ENCODE results near the gene GRIN3B. TPM values are rescaled to one million over a fixed set of nuclear protein-coding genes. Genes with fewer than 3 reads are reported as not detected.

Gene GRIN3B
- total and polyA plus RNA-seq, 2 donors (not counting 1 experiment from before 2014, with no cell fraction given) = 0.10 to 0.42 TPM

- Mint-ChIP-seq H3K9me3 (ENCODE audit: insufficient read depth) (no peaks in the 10 kb centered on the region), H3K27me3 (peaks cover 6% of the 10 kb centered on the region), H3K4me3 (no peak overlapping the region), H3K27ac (no peak overlapping the region), H3K4me1 (peaks cover 6% of the 10 kb centered on the region)
- Histone ChIP-seq H3K27me3 (replicated peaks in 1 of 4; ENCODE audit: control extremely low read depth in 1 of 4, control insufficient read depth in 3 of 4, insufficient read depth in 4 of 4, low read length in 3 of 4) (peaks cover 0 to 21% (median 9%) of the 10 kb centered on the region in 4 experiments), H3K36me3 (replicated peaks in 1 of 2; ENCODE audit: control extremely low read depth in 1 of 2, control insufficient read depth in 1 of 2, extremely low read depth in 1 of 2, insufficient read depth in 2 of 2, low read length in 1 of 2) (peaks cover 0 to 24% of the 10 kb centered on the region in 2 experiments), H3K9me3 (ENCODE audit: control extremely low read depth in 1 of 3, control insufficient read depth in 2 of 3, insufficient read depth in 1 of 3, low read length in 2 of 3) (no peaks in the 10 kb centered on the region), H3K4me3 (ENCODE audit: control extremely low read depth in 1 of 5, extremely low read depth in 1 of 5, insufficient read depth in 1 of 5, low read depth in 2 of 5, low read length in 4 of 5) (no peak overlapping the region), H4K20me1 (ENCODE audit: control insufficient read depth, insufficient read depth, low read length, poor library complexity, severe bottlenecking) (peaks cover 14% of the 10 kb centered on the region), H3K79me2 (ENCODE audit: control insufficient read depth, insufficient read depth, low read length) (peaks cover 6% of the 10 kb centered on the region), H3K27ac (ENCODE audit: low read length in 2 of 2) (no peak overlapping the region), H3K4me1 (ENCODE audit: control insufficient read depth in 2 of 2, insufficient read depth in 2 of 2, low read length in 2 of 2) (peaks cover 10 to 11% of the 10 kb centered on the region in 2 donors), H3K9ac (ENCODE audit: low read length) (no peak overlapping the region), H3K4me2 (replicated peaks; ENCODE audit: low read depth, low read length, poor library complexity, severe bottlenecking) (no peak overlapping the region), H2AFZ (ENCODE audit: insufficient read depth, low read depth, low read length, poor library complexity, severe bottlenecking) (no peak overlapping the region)
- intact Hi-C loops (cut with micrococcal nuclease) = no loop called here
- DNase-seq (no peak), ATAC-seq (ENCODE audit: low read depth) (no peak)
- no peak for TF ChIP-seq CTCF (IDR thresholded peaks at IDR 0.05)
- TF ChIP-seq EZH2 (IDR thresholded peaks at IDR 0.05; ENCODE audit: borderline replicate concordance, insufficient read depth, low read depth, low read length, poor library complexity, severe bottlenecking) = no peak
- 98% methylated on average over 12 of the region's 13 CpGs for whole genome bisulfite sequencing (ENCODE audit: insufficient coverage)
- POLR2A ChIA-PET = no interaction called here
- CTCF ChIA-PET = no interaction called here
Observed at GRCh38 chr19:992670-993055, 7.6 kb upstream of the GRIN3B start.

GRCh38 chr19:993361-993830, 6.8 kb upstream of the GRIN3B start:
- peaks cover 6% of the 10 kb centered on the region for H3K4me1 Mint-ChIP-seq
- ChIA-PET POLR2A (no interaction called here), CTCF (no interaction called here)
- Histone ChIP-seq H2AFZ (ENCODE audit: insufficient read depth, low read depth, low read length, poor library complexity, severe bottlenecking) (no peak overlapping the region), H3K27me3 (replicated peaks in 1 of 4; ENCODE audit: control extremely low read depth in 1 of 4, control insufficient read depth in 3 of 4, insufficient read depth in 4 of 4, low read length in 3 of 4) (peaks cover 0 to 28% (median 13%) of the 10 kb centered on the region in 4 experiments), H3K9ac (ENCODE audit: low read length) (no peak overlapping the region), H3K9me3 (ENCODE audit: control extremely low read depth in 1 of 3, control insufficient read depth in 2 of 3, insufficient read depth in 1 of 3, low read length in 2 of 3) (peaks cover 0 to 2% (median 0%) of the 10 kb centered on the region in 3 donors), H3K4me2 (replicated peaks; ENCODE audit: low read depth, low read length, poor library complexity, severe bottlenecking) (no peak overlapping the region), H3K27ac (ENCODE audit: low read length in 2 of 2) (no peak overlapping the region), H3K4me3 (ENCODE audit: control extremely low read depth in 1 of 5, extremely low read depth in 1 of 5, insufficient read depth in 1 of 5, low read depth in 2 of 5, low read length in 4 of 5) (no peak overlapping the region), H3K36me3 (replicated peaks in 1 of 2; ENCODE audit: control extremely low read depth in 1 of 2, control insufficient read depth in 1 of 2, extremely low read depth in 1 of 2, insufficient read depth in 2 of 2, low read length in 1 of 2) (peaks cover 0 to 21% of the 10 kb centered on the region in 2 experiments), H3K4me1 (ENCODE audit: control insufficient read depth in 2 of 2, insufficient read depth in 2 of 2, low read length in 2 of 2) (peaks cover 10 to 11% of the 10 kb centered on the region in 2 donors), H4K20me1 (ENCODE audit: control insufficient read depth, insufficient read depth, low read length, poor library complexity, severe bottlenecking) (peaks cover 14% of the 10 kb centered on the region), H3K79me2 (ENCODE audit: control insufficient read depth, insufficient read depth, low read length) (peaks cover 1% of the 10 kb centered on the region)
- WGBS (ENCODE audit: insufficient coverage) = 96% methylated on average over 14 of the region's 17 CpGs
- no peak overlapping the region for H3K4me3 Mint-ChIP-seq
- intact Hi-C loops (cut with micrococcal nuclease) = no loop called here
- H3K27ac Mint-ChIP-seq = no peak overlapping the region
- ATAC-seq (ENCODE audit: low read depth) = no peak
- TF ChIP-seq EZH2 (IDR thresholded peaks at IDR 0.05; ENCODE audit: borderline replicate concordance, insufficient read depth, low read depth, low read length, poor library complexity, severe bottlenecking) (no peak), CTCF (IDR thresholded peaks at IDR 0.05) (no peak)
- DNase-seq = no peak
- H3K27me3 Mint-ChIP-seq = peaks cover 13% of the 10 kb centered on the region
- H3K9me3 Mint-ChIP-seq (ENCODE audit: insufficient read depth) = no peaks in the 10 kb centered on the region

Measured in B cell (primary cell).